Measurements from ENCODE around the gene ENTPD5.
"Not testable (repeated sequence)": the region's sequence is repeated elsewhere in the genome, so short reads cannot be mapped to it uniquely, and the experiment has no call there.

The ENTPD5 gene

DNA sequence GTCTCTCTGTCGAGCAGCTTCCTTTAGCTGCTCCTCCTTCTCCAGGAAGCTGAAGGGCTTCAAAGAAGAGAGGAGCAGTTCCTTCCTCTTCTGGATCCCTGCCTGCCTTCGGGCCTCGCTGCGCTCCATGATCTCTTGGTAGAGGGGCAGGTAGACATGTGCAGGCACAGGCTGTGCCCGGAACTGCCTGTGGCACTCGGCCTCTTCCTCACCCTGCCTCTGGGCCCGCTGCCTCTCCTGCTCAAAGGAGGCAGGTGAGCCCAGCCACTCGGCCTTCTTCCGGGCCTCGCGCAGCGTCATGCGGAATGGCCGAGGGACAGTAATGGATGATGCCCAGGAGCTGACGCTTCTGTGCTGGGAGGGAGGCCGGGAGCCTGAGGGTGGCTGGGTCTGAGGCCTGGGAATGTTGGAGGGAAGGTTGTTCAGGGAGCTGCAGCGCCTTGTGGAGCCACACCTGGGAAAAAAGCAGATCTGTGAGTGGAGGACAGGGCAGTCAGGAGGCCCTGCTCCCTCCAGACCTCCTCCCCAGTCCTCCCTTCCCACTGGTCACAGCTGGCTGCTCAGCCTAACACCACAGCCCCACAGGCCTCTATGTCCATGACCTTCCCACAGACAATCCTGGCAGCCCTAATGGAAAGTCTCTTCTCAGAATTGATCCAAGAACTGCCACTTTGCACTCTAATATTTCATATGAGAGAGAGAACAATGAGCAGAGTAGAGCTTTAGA lies 74.5 kb downstream of the ENTPD5 start:
- DNase-seq (ENCODE audit: low read depth, low spot score): no peak
- Histone ChIP-seq H3K36me3 (ENCODE audit: insufficient read depth, low read length) (no peaks in the 10 kb centered on the region), H3K27ac (no peak overlapping the region), H3K4me3 (no peak overlapping the region), H3K9me3 (ENCODE audit: low read depth, low read length) (no peaks in the 10 kb centered on the region), H3K9ac (ENCODE audit: insufficient read length) (no peak overlapping the region)
- TF ChIP-seq POLR2AphosphoS5 (IDR thresholded peaks at IDR 0.05; ENCODE audit: borderline replicate concordance, low read depth, low read length): no peak
- TF ChIP-seq EZH2 (IDR thresholded peaks at IDR 0.05): no peak
- TF ChIP-seq FOXP2 (optimal IDR thresholded peaks at IDR 0.05; ENCODE audit: control extremely low read depth, extremely low read length, insufficient read depth): no peak

DNA sequence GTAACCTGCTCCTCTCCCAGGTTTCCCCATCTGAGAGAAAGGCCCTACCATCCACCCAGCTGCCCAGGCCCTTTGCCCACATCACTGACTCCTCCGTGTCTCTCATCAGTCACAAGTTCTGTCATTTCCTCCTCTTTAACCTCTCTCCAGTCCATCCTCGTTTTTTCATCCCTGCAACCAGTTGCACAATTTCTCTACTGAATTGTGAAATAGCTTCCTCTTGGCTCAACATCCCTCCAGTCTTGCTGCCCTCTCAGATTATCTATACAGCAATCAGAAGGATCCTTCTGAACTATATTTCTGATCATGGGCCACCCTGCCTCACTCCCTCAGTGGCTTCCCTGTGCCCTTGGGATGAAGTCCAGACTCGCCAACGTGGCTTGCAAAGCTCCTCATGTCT lies 76.0 kb downstream of the ENTPD5 start:
- no peak overlapping the region for H3K4me3 ChIP-seq
- H3K36me3 ChIP-seq (ENCODE audit: insufficient read depth, low read length): no peaks in the 10 kb centered on the region
- H3K27ac ChIP-seq: no peak overlapping the region
- DNase-seq (ENCODE audit: low read depth, low spot score): no peak
- no peak for TF ChIP-seq EZH2 (IDR thresholded peaks at IDR 0.05)
- no peak for TF ChIP-seq POLR2AphosphoS5 (IDR thresholded peaks at IDR 0.05; ENCODE audit: borderline replicate concordance, low read depth, low read length)
- TF ChIP-seq FOXP2 (optimal IDR thresholded peaks at IDR 0.05; ENCODE audit: control extremely low read depth, extremely low read length, insufficient read depth): no peak
- H3K9ac ChIP-seq (ENCODE audit: insufficient read length): no peak overlapping the region
- H3K9me3 ChIP-seq (ENCODE audit: low read depth, low read length): no peaks in the 10 kb centered on the region

DNA sequence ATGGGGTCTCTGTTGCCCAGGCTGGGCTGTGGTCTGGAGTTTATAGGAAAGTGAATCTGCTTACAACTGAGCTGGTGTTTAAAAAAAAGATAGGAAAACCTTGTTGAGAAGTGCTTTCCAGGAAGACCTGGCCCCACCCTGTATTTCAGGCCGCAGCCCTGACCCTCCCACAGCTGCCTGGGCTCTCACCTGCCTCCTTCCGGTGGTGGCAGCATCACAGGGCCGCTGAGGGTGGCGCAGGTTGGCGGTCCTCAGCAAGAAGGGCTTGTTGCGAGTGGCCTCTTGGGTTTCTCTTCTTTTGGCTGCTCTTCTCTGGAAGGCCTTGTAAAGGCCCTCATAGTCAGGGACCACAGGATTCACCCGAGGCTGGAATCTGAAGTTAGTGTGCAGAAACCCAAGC lies 76.9 kb downstream of the ENTPD5 start:
- TF ChIP-seq POLR2AphosphoS5 (IDR thresholded peaks at IDR 0.05; ENCODE audit: borderline replicate concordance, low read depth, low read length) (no peak), FOXP2 (optimal IDR thresholded peaks at IDR 0.05; ENCODE audit: control extremely low read depth, extremely low read length, insufficient read depth) (no peak), EZH2 (IDR thresholded peaks at IDR 0.05) (no peak)
- H3K4me3 ChIP-seq: no peak overlapping the region
- no peak for DNase-seq (ENCODE audit: low read depth, low spot score)
- H3K9me3 ChIP-seq (ENCODE audit: low read depth, low read length): no peaks in the 10 kb centered on the region
- H3K9ac ChIP-seq (ENCODE audit: insufficient read length): no peak overlapping the region
- H3K27ac ChIP-seq: no peak overlapping the region
- H3K36me3 ChIP-seq (ENCODE audit: insufficient read depth, low read length): no peaks in the 10 kb centered on the region

GRCh38 chr14:73937012-73937411 lies 82.1 kb downstream of the ENTPD5 start:
- no peak overlapping the region for H3K9ac ChIP-seq (ENCODE audit: insufficient read length)
- H3K9me3 ChIP-seq (ENCODE audit: low read depth, low read length): no peaks in the 10 kb centered on the region
- TF ChIP-seq EZH2 (IDR thresholded peaks at IDR 0.05): no peak
- no peak for TF ChIP-seq FOXP2 (optimal IDR thresholded peaks at IDR 0.05; ENCODE audit: control extremely low read depth, extremely low read length, insufficient read depth)
- peak overlapping the region; percentile 1; the same call in 1 of the 2 replicates for H3K27ac ChIP-seq
- DNase-seq (ENCODE audit: low read depth, low spot score): no peak
- H3K4me3 ChIP-seq: no peak overlapping the region
- peaks cover 23% of the 10 kb centered on the region for H3K36me3 ChIP-seq (ENCODE audit: insufficient read depth, low read length)

DNA sequence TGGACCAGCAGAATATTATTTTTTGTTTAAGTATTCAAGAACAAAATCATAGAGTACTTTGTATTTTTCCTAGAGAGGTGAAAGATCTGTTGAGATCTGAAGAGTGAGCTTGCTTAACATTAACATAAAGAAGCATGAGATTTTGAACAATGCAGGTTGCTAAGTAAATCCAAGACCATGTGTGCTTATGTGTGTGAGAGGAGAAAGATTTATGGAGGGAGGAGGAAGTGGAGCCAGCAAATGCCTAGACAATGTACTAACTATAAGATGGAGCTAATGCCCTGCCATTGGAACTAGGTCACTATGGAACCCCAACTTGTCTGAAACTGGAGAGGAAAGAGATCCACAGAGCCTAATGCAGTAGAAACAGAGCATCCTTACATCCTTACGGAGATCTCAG lies 82.5 kb downstream of the ENTPD5 start:
- Histone ChIP-seq H3K27ac (no peak overlapping the region), H3K9ac (ENCODE audit: insufficient read length) (no peak overlapping the region), H3K4me3 (no peak overlapping the region), H3K36me3 (ENCODE audit: insufficient read depth, low read length) (peaks cover 27% of the 10 kb centered on the region), H3K9me3 (ENCODE audit: low read depth, low read length) (no peaks in the 10 kb centered on the region)
- no peak for DNase-seq (ENCODE audit: low read depth, low spot score)
- TF ChIP-seq FOXP2 (optimal IDR thresholded peaks at IDR 0.05; ENCODE audit: control extremely low read depth, extremely low read length, insufficient read depth) (no peak), POLR2AphosphoS5 (IDR thresholded peaks at IDR 0.05; ENCODE audit: borderline replicate concordance, low read depth, low read length) (no peak), EZH2 (IDR thresholded peaks at IDR 0.05) (no peak)

GRCh38 chr14:73935666-73936065 lies 83.4 kb downstream of the ENTPD5 start:
- H3K27ac ChIP-seq: no peak overlapping the region
- no peak for TF ChIP-seq FOXP2 (optimal IDR thresholded peaks at IDR 0.05; ENCODE audit: control extremely low read depth, extremely low read length, insufficient read depth)
- no peak for TF ChIP-seq EZH2 (IDR thresholded peaks at IDR 0.05)
- no peak for TF ChIP-seq POLR2AphosphoS5 (IDR thresholded peaks at IDR 0.05; ENCODE audit: borderline replicate concordance, low read depth, low read length)
- H3K9me3 ChIP-seq (ENCODE audit: low read depth, low read length): no peaks in the 10 kb centered on the region
- no peak overlapping the region for H3K4me3 ChIP-seq
- no peak overlapping the region for H3K9ac ChIP-seq (ENCODE audit: insufficient read length)
- peaks cover 36% of the 10 kb centered on the region for H3K36me3 ChIP-seq (ENCODE audit: insufficient read depth, low read length)
- no peak for DNase-seq (ENCODE audit: low read depth, low spot score)

DNA sequence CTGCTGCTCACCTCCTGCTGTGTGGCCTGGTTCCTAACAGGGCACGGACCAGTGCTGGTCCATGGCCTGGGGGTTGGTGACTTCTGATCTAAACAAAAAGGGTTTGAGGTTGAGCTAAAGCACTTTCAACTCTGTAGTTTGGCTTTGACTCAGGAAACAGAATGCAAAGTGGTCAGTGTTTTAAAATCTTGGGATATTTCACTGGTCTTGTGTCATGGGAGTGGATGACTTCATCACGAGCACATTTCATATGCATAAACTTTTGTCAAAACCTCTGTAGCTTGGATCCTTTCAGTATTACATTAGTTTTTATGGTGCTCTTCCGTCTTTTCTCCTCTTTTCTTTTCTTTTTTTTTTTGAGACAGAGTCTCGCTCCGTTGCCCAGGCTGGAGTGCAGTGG lies 94.8 kb downstream of the ENTPD5 start:
- no peak for DNase-seq (ENCODE audit: low read depth, low spot score)
- H3K4me3 ChIP-seq: no peak overlapping the region
- H3K9ac ChIP-seq (ENCODE audit: insufficient read length): no peak overlapping the region
- TF ChIP-seq POLR2AphosphoS5 (IDR thresholded peaks at IDR 0.05; ENCODE audit: borderline replicate concordance, low read depth, low read length): no peak
- TF ChIP-seq EZH2 (IDR thresholded peaks at IDR 0.05): no peak
- TF ChIP-seq FOXP2 (optimal IDR thresholded peaks at IDR 0.05; ENCODE audit: control extremely low read depth, extremely low read length, insufficient read depth): no peak
- no peak overlapping the region for H3K27ac ChIP-seq
- H3K36me3 ChIP-seq (ENCODE audit: insufficient read depth, low read length): peaks cover 94% of the 10 kb centered on the region
- H3K9me3 ChIP-seq (ENCODE audit: low read depth, low read length): no peaks in the 10 kb centered on the region

GRCh38 chr14:73919457-73919856 lies 99.6 kb downstream of the ENTPD5 start:
- H3K9ac ChIP-seq (ENCODE audit: insufficient read length); H3K4me3 ChIP-seq; H3K27ac ChIP-seq; DNase-seq (ENCODE audit: low read depth, low spot score); H3K9me3 ChIP-seq (ENCODE audit: low read depth, low read length): not testable (repeated sequence)
- H3K36me3 ChIP-seq (ENCODE audit: insufficient read depth, low read length): peaks cover 67% of the 10 kb centered on the region

DNA sequence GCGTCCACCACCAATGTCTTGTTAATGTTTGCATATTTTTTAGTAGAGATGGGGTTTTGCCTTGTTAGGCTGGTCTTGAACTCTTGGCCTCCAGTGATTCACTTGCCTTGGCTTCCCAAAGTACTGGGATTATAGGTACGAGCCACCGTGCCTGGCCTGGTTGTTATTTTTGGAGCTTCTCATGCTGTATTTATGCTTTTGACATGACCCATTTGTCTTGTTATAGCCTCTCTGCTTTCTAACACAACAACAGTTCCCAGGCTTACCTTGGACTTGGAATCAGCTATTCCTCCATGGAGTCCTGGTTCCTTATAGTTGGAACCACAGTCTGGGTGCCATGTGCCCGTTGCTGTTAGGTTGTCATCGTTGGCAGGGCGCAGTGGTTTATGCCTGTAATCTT lies 102.8 kb downstream of the ENTPD5 start:
- no peaks in the 10 kb centered on the region for H3K9me3 ChIP-seq (ENCODE audit: low read depth, low read length)
- no peak for DNase-seq (ENCODE audit: low read depth, low spot score)
- H3K9ac ChIP-seq (ENCODE audit: insufficient read length): no peak overlapping the region
- no peak overlapping the region for H3K27ac ChIP-seq
- H3K4me3 ChIP-seq: no peak overlapping the region
- H3K36me3 ChIP-seq (ENCODE audit: insufficient read depth, low read length): peaks cover 64% of the 10 kb centered on the region
- TF ChIP-seq FOXP2 (optimal IDR thresholded peaks at IDR 0.05; ENCODE audit: control extremely low read depth, extremely low read length, insufficient read depth) (no peak), EZH2 (IDR thresholded peaks at IDR 0.05) (no peak), POLR2AphosphoS5 (IDR thresholded peaks at IDR 0.05; ENCODE audit: borderline replicate concordance, low read depth, low read length) (no peak)
